HEK293 (cell line): ENCODE data around the gene MDFI.

ENCODE experiments used
- CTCF ChIA-PET: fragments of 350-600 bp; formaldehyde crosslinking; extraction: SDS; loops from one replicate; lab custom pipeline; 2021; ENCODE audit warnings: antibody characterized with exemption; lab: Yijun Ruan, JAX
- POLR2A ChIA-PET: fragments of 300-600 bp; formaldehyde crosslinking; extraction: SDS; loops from one replicate; lab custom pipeline; 2020; ENCODE audit warnings: antibody characterized with exemption, inconsistent platforms; lab: Yijun Ruan, JAX
- H3K27ac ChIP-seq: fragments of 200-500 bp; sonication (Bioruptor generic); 2 replicates; pipeline ENCODE4 v1.5.1; 2014; ENCODE audit warnings: low read depth, low read length, control low read depth, inconsistent platforms; ENCODE audit errors: extremely low read depth
- H3K36me3 ChIP-seq, 2 experiments: fragments of 200-500 bp in 1 of 2; sonication (Bioruptor generic) in 1 of 2; 1 replicate in 1 of 2; 2 replicates in 1 of 2; pipeline ENCODE4 v1.5.1; 2014 to 2017; ENCODE audit warnings: inconsistent platforms in 2 of 2, low read length in 2 of 2; ENCODE audit not compliant: control insufficient read depth in 2 of 2, insufficient read depth in 1 of 2
- H3K4me1 ChIP-seq: fragments of 200-500 bp; sonication (Bioruptor generic); 2 replicates; pipeline ENCODE4 v1.5.1; 2014; ENCODE audit warnings: mild to moderate bottlenecking, low read length, inconsistent platforms; ENCODE audit not compliant: control insufficient read depth, insufficient read depth
- H3K4me3 ChIP-seq: 2 replicates; pipeline ENCODE4 v1.5.1; 2011; ENCODE audit warnings: low read depth, mild to moderate bottlenecking, control low read depth, low read length, moderate library complexity
- H3K9me3 ChIP-seq: fragments of 200-500 bp; sonication (Bioruptor generic); 2 replicates; pipeline ENCODE4 v1.5.1; 2014; ENCODE audit warnings: low read depth, low read length, inconsistent platforms; ENCODE audit not compliant: control insufficient read depth, insufficient read depth
- GLIS1 ChIP-seq: fragments of 450-650 bp; formaldehyde crosslinking; IDR thresholded peaks from 2 replicates; pipeline ENCODE4 v1.5.1; 2016; ENCODE audit warnings: missing biosample characterization, missing genetic modification characterization
- GLIS2 ChIP-seq: fragments of 450-650 bp; formaldehyde crosslinking; IDR thresholded peaks from 2 replicates; pipeline ENCODE4 v1.5.1; 2016; ENCODE audit warnings: missing biosample characterization, missing genetic modification characterization
- KLF8 ChIP-seq: fragments of 450-650 bp; formaldehyde crosslinking; IDR thresholded peaks from 2 replicates; pipeline ENCODE4 v1.5.1; 2016; ENCODE audit warnings: missing biosample characterization, missing genetic modification characterization
- ZBTB1 ChIP-seq: fragments of 450-650 bp; formaldehyde crosslinking; IDR thresholded peaks from 2 replicates; pipeline ENCODE4 v1.5.1; 2016; ENCODE audit warnings: missing biosample characterization, missing genetic modification characterization
- ZBTB20 ChIP-seq: fragments of 450-650 bp; formaldehyde crosslinking; IDR thresholded peaks from 2 replicates; pipeline ENCODE4 v1.5.1; 2016; ENCODE audit warnings: missing biosample characterization, missing genetic modification characterization
- ZBTB48 ChIP-seq: fragments of 450-650 bp; formaldehyde crosslinking; IDR thresholded peaks from 2 replicates; pipeline ENCODE4 v1.5.1; 2016; ENCODE audit warnings: missing biosample characterization, missing genetic modification characterization
- ZNF121 ChIP-seq: fragments of 450-650 bp; formaldehyde crosslinking; IDR thresholded peaks from 2 replicates; pipeline ENCODE4 v1.5.1; 2016; ENCODE audit warnings: missing biosample characterization, missing genetic modification characterization
- ZNF274 ChIP-seq, 2 experiments: fragments of 200-500 bp in 1 of 2; fragments of 450-650 bp in 1 of 2; sonication (Bioruptor generic) in 1 of 2; formaldehyde crosslinking in 1 of 2; IDR thresholded peaks; 2 replicates each; pipeline versions ENCODE4 v1.5.1 to v1.6.1; 2014 to 2016; ENCODE audit warnings: borderline replicate concordance in 1 of 2, inconsistent platforms in 1 of 2, low read length in 1 of 2, missing biosample characterization in 1 of 2, missing genetic modification characterization in 1 of 2
- ZNF366 ChIP-seq: fragments of 450-650 bp; formaldehyde crosslinking; conservative IDR thresholded peaks from 2 replicates; pipeline ENCODE4 v1.5.1; 2016; ENCODE audit warnings: missing biosample characterization, missing genetic modification characterization
- ZNF37A ChIP-seq: fragments of 450-650 bp; IDR thresholded peaks from 2 replicates; pipeline ENCODE4 v1.5.1; 2018; ENCODE audit warnings: missing biosample characterization, missing genetic modification characterization
- ZNF501 ChIP-seq: fragments of 450-650 bp; formaldehyde crosslinking; IDR thresholded peaks from 2 replicates; pipeline ENCODE4 v1.5.1; 2016; ENCODE audit warnings: missing biosample characterization, missing genetic modification characterization
- ZNF544 ChIP-seq: fragments of 450-650 bp; formaldehyde crosslinking; IDR thresholded peaks from 2 replicates; pipeline ENCODE4 v1.5.0; 2017; ENCODE audit warnings: missing biosample characterization, missing genetic modification characterization
- ZNF623 ChIP-seq: fragments of 450-650 bp; formaldehyde crosslinking; IDR thresholded peaks from 2 replicates; pipeline ENCODE4 v1.5.1; 2016; ENCODE audit warnings: missing biosample characterization, missing genetic modification characterization
- ZNF768 ChIP-seq: fragments of 450-650 bp; formaldehyde crosslinking; IDR thresholded peaks from 2 replicates; pipeline ENCODE4 v1.5.1; 2018; ENCODE audit warnings: missing biosample characterization, mild to moderate bottlenecking, missing genetic modification characterization
- ZSCAN30 ChIP-seq: fragments of 450-650 bp; IDR thresholded peaks from 2 replicates; pipeline ENCODE4 v1.5.1; 2018; ENCODE audit warnings: missing biosample characterization, mild to moderate bottlenecking, missing genetic modification characterization, moderate library complexity
- ZXDB ChIP-seq: fragments of 450-650 bp; formaldehyde crosslinking; IDR thresholded peaks from 2 replicates; pipeline ENCODE4 v1.5.1; 2016; ENCODE audit warnings: missing biosample characterization, missing genetic modification characterization
- TF ChIP-seq, protein P1 (sequence below): fragments of 450-650 bp; IDR thresholded peaks from 2 replicates; pipeline ENCODE4 v1.5.1; 2018; ENCODE audit warnings: missing biosample characterization, missing genetic modification characterization
- TF ChIP-seq, protein P2 (sequence below): fragments of 450-650 bp; formaldehyde crosslinking; IDR thresholded peaks from 2 replicates; pipeline ENCODE4 v1.5.1; 2016; ENCODE audit warnings: missing biosample characterization, missing genetic modification characterization
- TF ChIP-seq, protein P3 (sequence below): fragments of 450-650 bp; formaldehyde crosslinking; conservative IDR thresholded peaks from 2 replicates; pipeline ENCODE4 v1.5.1; 2016; ENCODE audit warnings: low read depth, missing biosample characterization, missing genetic modification characterization

The MDFI gene

DNA sequence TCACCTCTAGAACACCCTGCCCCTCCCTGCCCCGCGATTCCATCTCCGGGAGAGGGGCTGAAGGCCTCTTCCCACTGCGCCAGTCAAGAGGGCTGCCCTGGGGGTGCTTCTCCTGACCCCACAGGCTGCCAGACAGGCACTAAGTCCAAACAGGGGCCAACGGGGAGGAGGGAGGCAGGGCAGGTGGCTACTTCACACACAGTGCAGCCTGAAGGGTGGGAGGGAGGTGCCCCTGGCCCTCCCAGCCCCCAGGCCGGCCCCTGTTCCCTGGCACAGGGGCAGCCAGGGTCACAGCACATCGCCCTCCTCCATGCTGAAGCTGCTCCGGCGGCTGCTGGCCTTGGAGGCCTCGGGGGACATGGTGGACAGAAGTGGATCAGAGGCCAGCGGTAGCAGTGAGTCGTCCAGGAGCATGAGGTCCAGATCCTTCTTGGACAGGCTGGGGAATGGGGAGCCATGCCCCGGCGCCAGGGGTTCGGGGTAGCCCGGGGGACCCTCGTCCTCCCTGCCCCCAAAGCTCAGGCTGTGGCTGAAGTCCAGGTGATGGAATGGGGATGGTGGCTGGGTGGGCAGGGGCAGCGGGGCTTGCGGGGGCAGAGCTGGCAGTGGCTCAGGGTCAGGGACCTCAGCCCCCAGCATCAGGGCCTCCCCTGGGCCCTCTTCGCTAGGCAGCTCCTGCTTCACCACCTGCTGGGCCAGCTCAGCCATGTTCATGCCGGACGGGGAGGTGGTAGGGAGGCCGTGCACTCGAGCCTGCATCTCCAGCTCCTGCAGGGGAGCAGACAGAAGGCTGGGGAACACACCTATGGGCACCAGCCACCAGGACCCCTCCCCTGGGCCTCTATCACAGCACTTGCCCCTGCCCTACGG lies 46.3 kb downstream of the MDFI start:
- H3K4me3 ChIP-seq: no peak overlapping the region
- ChIA-PET POLR2A (no interaction called here), CTCF (interaction anchor here (0.5 to 8.7 kb wide), 51 partner anchors 7 to 1269 kb away, joined by 3 to 266 read pairs (median 5); partner anchors contain the start of gene TOMM6)
- H3K27ac ChIP-seq: no peak overlapping the region
- H3K9me3 ChIP-seq: no peaks in the 10 kb centered on the region
- H3K4me1 ChIP-seq: no peaks in the 10 kb centered on the region
- TF ChIP-seq ZBTB20 (tag by site-specific recombination) (no peak), GLIS1 (tag by site-specific recombination) (peak; percentile 43; the same call in 1 of the 2 replicates), ZNF501 (tag by site-specific recombination) (no peak), ZNF366 (tag by site-specific recombination) (no peak)
- TF ChIP-seq, protein P1, sequence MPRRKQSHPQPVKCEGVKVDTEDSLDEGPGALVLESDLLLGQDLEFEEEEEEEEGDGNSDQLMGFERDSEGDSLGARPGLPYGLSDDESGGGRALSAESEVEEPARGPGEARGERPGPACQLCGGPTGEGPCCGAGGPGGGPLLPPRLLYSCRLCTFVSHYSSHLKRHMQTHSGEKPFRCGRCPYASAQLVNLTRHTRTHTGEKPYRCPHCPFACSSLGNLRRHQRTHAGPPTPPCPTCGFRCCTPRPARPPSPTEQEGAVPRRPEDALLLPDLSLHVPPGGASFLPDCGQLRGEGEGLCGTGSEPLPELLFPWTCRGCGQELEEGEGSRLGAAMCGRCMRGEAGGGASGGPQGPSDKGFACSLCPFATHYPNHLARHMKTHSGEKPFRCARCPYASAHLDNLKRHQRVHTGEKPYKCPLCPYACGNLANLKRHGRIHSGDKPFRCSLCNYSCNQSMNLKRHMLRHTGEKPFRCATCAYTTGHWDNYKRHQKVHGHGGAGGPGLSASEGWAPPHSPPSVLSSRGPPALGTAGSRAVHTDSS (tag by site-specific recombination): no peak
- no peaks in the 10 kb centered on the region for H3K36me3 ChIP-seq

DNA sequence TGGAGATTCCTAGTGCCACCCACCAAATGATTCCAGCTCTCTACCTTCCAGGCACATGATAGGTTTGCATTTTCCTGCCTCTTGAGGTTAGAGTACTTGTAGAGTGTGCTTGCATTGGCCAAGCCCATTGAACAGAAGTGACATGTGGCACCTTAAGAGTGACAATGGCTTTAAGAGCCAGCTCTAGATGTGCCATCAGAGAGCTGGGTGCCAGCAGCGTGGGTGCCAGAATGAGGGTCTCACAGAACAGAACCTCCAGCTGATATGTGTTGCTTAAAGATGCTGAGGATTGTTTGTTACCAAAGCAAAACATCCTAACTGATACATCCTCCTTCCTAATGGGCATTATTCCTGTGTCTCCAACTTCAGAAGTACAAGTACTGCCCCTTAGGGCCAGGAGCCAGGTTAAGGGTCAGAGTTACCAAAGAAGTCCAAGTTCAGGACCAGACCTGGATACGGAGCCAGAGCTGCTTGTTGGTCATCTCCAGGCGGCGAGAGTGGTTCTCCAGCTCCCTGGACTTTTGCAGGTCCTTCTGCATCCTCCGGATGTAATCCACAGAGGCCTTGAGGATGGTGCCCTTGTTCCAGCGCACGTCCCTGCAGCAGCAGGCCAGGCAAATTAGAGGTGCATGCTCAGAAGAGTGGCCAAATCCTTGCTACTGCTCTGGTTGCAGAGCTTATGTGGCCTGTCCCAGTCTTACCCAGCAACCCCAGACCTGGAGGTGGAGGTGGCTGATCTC lies 47.5 kb downstream of the MDFI start:
- POLR2A ChIA-PET: interaction anchor here (0.6 to 1.6 kb wide), 2 partner anchors 10 to 1245 kb away, joined by 3 to 4 read pairs; no protein-coding TSS in a partner anchor
- CTCF ChIA-PET: interaction anchor here (0.5 to 8.7 kb wide), 14 partner anchors 10 to 358 kb away, joined by 3 to 266 read pairs (median 6); no protein-coding TSS in a partner anchor
- no peaks in the 10 kb centered on the region for H3K36me3 ChIP-seq

More for the DNA sequence above, 47.5 kb downstream of the MDFI start:
- H3K27ac ChIP-seq: no peak overlapping the region
- no peak for TF ChIP-seq ZNF768
- TF ChIP-seq, protein P2, sequence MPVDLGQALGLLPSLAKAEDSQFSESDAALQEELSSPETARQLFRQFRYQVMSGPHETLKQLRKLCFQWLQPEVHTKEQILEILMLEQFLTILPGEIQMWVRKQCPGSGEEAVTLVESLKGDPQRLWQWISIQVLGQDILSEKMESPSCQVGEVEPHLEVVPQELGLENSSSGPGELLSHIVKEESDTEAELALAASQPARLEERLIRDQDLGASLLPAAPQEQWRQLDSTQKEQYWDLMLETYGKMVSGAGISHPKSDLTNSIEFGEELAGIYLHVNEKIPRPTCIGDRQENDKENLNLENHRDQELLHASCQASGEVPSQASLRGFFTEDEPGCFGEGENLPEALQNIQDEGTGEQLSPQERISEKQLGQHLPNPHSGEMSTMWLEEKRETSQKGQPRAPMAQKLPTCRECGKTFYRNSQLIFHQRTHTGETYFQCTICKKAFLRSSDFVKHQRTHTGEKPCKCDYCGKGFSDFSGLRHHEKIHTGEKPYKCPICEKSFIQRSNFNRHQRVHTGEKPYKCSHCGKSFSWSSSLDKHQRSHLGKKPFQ: no peak
- TF ChIP-seq ZBTB48 (tag by site-specific recombination): no peak
- no peak for TF ChIP-seq GLIS2
- TF ChIP-seq, protein P3, sequence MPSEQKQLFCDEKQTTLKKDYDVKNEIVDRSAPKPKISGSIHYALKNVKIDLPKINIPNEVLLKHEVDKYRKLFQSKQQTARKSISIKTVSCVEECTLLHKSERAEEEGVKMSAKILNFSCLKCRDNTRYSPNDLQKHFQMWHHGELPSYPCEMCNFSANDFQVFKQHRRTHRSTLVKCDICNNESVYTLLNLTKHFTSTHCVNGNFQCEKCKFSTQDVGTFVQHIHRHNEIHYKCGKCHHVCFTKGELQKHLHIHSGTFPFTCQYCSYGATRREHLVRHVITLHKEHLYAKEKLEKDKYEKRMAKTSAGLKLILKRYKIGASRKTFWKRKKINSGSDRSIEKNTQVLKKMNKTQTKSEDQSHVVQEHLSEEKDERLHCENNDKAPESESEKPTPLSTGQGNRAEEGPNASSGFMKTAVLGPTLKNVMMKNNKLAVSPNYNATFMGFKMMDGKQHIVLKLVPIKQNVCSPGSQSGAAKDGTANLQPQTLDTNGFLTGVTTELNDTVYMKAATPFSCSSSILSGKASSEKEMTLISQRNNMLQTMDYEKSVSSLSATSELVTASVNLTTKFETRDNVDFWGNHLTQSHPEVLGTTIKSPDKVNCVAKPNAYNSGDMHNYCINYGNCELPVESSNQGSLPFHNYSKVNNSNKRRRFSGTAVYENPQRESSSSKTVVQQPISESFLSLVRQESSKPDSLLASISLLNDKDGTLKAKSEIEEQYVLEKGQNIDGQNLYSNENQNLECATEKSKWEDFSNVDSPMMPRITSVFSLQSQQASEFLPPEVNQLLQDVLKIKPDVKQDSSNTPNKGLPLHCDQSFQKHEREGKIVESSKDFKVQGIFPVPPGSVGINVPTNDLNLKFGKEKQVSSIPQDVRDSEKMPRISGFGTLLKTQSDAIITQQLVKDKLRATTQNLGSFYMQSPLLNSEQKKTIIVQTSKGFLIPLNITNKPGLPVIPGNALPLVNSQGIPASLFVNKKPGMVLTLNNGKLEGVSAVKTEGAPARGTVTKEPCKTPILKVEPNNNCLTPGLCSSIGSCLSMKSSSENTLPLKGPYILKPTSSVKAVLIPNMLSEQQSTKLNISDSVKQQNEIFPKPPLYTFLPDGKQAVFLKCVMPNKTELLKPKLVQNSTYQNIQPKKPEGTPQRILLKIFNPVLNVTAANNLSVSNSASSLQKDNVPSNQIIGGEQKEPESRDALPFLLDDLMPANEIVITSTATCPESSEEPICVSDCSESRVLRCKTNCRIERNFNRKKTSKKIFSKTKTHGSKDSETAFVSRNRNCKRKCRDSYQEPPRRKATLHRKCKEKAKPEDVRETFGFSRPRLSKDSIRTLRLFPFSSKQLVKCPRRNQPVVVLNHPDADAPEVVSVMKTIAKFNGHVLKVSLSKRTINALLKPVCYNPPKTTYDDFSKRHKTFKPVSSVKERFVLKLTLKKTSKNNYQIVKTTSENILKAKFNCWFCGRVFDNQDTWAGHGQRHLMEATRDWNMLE: no peak
- TF ChIP-seq ZNF544: no peak
- no peak for TF ChIP-seq ZNF37A (tag by site-specific recombination)
- TF ChIP-seq ZNF274 (IDR thresholded peaks at IDR 0.05; ENCODE audit: low read length): no peak
- no peak for TF ChIP-seq ZNF274 (tag by site-specific recombination; IDR thresholded peaks at IDR 0.05; ENCODE audit: borderline replicate concordance)
- TF ChIP-seq ZBTB1 (tag by site-specific recombination): no peak
- TF ChIP-seq ZXDB: no peak
- TF ChIP-seq KLF8: no peak
- no peak for TF ChIP-seq ZNF121 (tag by site-specific recombination)
- TF ChIP-seq, protein P1 (tag by site-specific recombination): no peak
- TF ChIP-seq ZSCAN30: no peak
- TF ChIP-seq ZNF623 (tag by site-specific recombination): no peak
- TF ChIP-seq, all 188 proteins: peak for 0
- H3K4me3 ChIP-seq: no peak overlapping the region
- H3K4me1 ChIP-seq: no peaks in the 10 kb centered on the region
- H3K9me3 ChIP-seq: no peaks in the 10 kb centered on the region
